Stomach (tissue), 4 donors: ENCODE data around the gene SHCBP1L.

ENCODE experiments used
- EP300 ChIP-seq: sonication (generic); formaldehyde crosslinking; IDR thresholded peaks from one replicate; pipeline ENCODE4 v1.6.1; 2017; ENCODE audit warnings: antibody characterized with exemption
- POLR2A ChIP-seq, 4 donors: fragments of 450-650 bp; IDR thresholded peaks; one replicate each; pipeline ENCODE4 v1.6.1; 2016; ENCODE audit warnings: antibody characterized with exemption in 4 of 4, control low read depth in 2 of 4, mild to moderate bottlenecking in 1 of 4, moderate library complexity in 1 of 4
- POLR2AphosphoS5 ChIP-seq, 3 donors: sonication (generic); formaldehyde crosslinking; IDR thresholded peaks; one replicate each; pipeline ENCODE4 v1.6.1; 2016; ENCODE audit warnings: antibody characterized with exemption in 3 of 3
- TF ChIP-seq, protein P1 (sequence below), 7 experiments: fragments of 450-650 bp in 4 of 7; fragments of 200-600 bp in 3 of 7; sonication (generic) in 3 of 7; IDR thresholded peaks; one replicate each; pipeline ENCODE4 v1.5.1; 2016 to 2019; ENCODE audit warnings: antibody characterized with exemption in 7 of 7, control low read depth in 2 of 7, mild to moderate bottlenecking in 1 of 7

DNA sequence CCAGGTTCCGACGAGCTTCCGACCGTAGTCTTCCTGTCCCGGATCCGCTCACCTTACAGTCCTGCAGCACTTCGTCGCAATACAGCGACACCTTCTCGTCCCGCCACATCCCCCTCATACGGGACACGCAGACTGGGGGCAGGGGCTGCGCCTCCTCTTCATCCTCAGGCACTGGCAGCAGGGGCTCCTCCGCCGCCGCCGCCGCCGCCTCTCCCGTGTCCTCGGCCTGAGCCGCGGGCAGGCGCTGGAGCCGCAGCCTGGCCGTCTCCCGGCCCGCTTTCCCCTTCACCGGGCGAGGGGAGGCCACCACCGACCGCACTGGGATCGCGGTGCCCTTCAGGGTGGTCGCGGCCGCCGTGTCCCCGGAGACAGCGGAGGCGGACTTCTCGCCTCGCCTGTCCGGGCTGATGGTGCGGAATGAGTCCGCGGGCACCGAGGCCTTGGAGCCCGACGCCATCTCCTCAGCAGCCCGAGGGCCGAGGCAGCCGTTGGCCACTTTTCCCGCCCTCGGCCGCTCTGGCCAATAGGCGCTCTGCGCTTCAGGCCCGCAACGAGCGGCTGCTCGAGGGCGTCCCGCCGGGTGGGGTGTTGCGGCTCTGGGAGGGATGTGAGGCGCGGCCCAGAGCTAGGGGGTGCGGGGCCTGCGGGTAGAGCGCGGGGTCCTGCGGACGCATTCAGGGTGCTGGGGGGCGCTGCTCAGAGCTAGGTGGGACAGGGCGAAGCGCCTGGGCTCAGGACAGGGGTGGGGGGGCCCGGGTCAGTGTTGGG, at the start of gene SHCBP1L:
- TF ChIP-seq POLR2AphosphoS5 (IDR thresholded peaks at IDR 0.05) (no peak), POLR2A (IDR thresholded peaks at IDR 0.05) (no peak), EP300 (no peak)
- TF ChIP-seq, protein P1, sequence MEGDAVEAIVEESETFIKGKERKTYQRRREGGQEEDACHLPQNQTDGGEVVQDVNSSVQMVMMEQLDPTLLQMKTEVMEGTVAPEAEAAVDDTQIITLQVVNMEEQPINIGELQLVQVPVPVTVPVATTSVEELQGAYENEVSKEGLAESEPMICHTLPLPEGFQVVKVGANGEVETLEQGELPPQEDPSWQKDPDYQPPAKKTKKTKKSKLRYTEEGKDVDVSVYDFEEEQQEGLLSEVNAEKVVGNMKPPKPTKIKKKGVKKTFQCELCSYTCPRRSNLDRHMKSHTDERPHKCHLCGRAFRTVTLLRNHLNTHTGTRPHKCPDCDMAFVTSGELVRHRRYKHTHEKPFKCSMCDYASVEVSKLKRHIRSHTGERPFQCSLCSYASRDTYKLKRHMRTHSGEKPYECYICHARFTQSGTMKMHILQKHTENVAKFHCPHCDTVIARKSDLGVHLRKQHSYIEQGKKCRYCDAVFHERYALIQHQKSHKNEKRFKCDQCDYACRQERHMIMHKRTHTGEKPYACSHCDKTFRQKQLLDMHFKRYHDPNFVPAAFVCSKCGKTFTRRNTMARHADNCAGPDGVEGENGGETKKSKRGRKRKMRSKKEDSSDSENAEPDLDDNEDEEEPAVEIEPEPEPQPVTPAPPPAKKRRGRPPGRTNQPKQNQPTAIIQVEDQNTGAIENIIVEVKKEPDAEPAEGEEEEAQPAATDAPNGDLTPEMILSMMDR (IDR thresholded peaks at IDR 0.05), result no peak
